Activated CD4-positive, CD25-positive, alpha-beta regulatory T cell treated with anti-CD3 and anti-CD28 coated beads, Interleukin-2, amount 50 U/mL, for 16 hours (primary cell): ENCODE data around the gene HAX1.
"Not testable (repeated sequence)": the region's sequence is repeated elsewhere in the genome, so short reads cannot be mapped to it uniquely, and the experiment has no call there.

Source experiments
- DNase-seq: peaks from one replicate; pipeline ENCODE4 v3.0.0-alpha.2; 2020; ENCODE audit warnings: low read depth, low spot score

HAX1 gene

DNA sequence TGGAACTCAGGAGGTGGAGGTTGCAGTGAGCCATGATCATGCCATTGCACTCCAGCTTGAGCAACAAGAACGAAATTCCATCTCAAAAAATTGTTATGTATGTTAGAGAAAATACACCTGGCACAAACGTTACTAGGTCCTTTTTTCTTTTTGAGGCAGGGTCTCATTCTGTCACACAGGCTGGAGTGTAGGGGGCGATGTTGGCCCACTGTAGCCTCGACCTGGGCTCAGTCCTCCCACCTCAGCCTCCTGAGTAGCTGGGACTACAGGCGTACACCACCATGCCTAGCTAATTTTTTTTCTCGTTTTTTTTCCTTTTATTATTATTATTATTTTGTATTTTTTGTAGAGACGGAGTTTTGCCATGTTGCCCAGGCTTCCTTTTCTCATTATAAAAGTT, 4.4 kb downstream of the HAX1 start:
- no peak for DNase-seq

GRCh38 chr1:154287591-154287990, 15.2 kb downstream of the HAX1 start:
- DNase-seq, result not testable (repeated sequence)

GRCh38 chr1:154288661-154289060, 16.2 kb downstream of the HAX1 start:
- no peak for DNase-seq

DNA sequence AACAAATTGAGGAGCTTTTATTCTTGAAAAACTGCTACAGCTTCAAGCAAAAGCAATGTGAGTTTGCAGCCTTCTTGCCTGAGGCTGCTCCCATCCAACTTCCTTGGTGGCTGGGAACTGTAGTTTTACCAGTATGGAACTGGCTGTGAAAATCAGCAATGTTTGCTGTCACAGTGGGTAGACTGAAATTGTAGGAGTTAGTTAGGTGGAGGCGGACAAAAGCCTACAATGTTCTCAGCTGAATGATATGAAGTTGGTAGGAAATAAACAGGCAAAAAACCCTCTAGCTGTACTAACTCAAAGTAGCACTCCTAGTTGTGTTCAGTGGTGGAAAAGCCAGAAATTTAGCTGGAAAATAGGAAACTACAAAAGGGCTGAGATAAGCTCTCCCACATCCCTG, 18.5 kb downstream of the HAX1 start:
- DNase-seq, result no peak

- DNase-seq, result no peak
These were observed 23.2 kb downstream of the HAX1 start for GRCh38 chr1:154295408-154296235.

- DNase-seq, result no peak
These were observed 29.2 kb downstream of the HAX1 start for GRCh38 chr1:154301582-154301981.

- no peak for DNase-seq
These were observed 32.4 kb downstream of the HAX1 start for GRCh38 chr1:154304664-154305337.

- DNase-seq, result no peak
These were observed 33.7 kb downstream of the HAX1 start for GRCh38 chr1:154306151-154306550.

- DNase-seq, result not testable (repeated sequence)
These were observed 35.3 kb downstream of the HAX1 start for GRCh38 chr1:154307670-154308270.

DNA sequence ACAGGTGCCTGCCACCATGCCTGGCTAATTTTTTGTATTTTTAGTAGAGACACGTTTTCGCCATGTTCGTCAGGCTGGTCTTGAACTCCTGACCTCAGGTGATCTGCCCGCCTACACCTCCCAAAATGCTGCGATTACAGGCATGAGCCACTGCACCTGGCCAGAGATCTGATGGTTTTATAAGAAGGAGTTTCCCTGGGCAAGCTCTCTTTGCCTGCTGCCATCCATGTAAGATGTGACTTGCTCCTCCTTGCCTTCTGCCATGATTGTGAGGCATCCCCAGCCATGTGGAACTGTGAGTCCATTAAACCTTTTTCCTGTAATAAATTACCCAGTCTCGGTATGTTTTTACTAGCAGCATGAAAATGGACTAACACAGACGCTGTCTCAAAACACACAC, 36.7 kb downstream of the HAX1 start:
- DNase-seq, result not testable (repeated sequence)

- DNase-seq, result not testable (repeated sequence)
These were observed 40.0 kb downstream of the HAX1 start for GRCh38 chr1:154312229-154313065.

- DNase-seq, result no peak
These were observed 40.6 kb downstream of the HAX1 start for GRCh38 chr1:154313066-154313356.

GRCh38 chr1:154314226-154314625, 41.8 kb downstream of the HAX1 start:
- not testable (repeated sequence) for DNase-seq

- DNase-seq, result no peak
These were observed 44.3 kb downstream of the HAX1 start for GRCh38 chr1:154316704-154317103.

DNA sequence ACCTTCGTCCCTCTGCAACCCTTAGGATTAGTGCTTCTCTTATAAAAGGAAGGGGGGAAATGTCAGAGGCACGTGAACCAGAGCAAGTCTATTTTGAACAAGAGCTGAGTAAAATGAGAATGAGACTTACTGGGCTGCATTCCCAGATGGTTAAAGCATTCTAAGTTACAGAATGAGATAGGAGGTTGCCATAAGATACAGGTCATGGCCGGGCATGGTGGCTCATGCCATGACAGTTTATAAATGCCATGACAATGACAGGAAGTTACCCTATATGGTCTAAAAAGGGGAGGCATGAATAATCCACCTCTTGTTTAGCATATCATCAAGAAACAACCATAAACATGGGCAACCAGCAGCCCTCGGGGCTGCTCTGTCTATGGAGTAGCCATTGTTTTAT, 46.0 kb downstream of the HAX1 start:
- DNase-seq, result no peak

- DNase-seq, result no peak
These were observed 48.6 kb downstream of the HAX1 start, which contains the start of gene AQP10 for GRCh38 chr1:154320882-154321608. AQP10 (plus strand) TSS chr1:154321093; CDS start chr1:154321156, 63 bp downstream.

DNA sequence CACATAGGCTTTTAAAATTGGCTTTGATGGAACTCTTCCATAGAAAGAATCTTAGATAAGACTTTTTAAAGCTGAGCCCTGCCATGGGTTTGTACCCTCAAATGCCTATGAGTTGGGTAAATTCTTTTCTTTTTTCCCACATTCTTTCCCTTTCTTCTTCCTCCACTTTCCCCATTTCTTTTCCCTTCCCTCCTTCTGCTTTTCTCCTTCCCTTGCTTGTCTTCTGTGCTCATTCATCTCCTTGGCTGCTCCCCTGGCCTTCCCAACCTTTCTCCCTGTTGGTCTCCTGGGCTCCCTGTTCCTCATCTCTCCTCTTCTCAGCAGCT, 49.1 kb downstream of the HAX1 start:
- DNase-seq, result not testable (repeated sequence)

- DNase-seq, result no peak
These were observed 51.1 kb downstream of the HAX1 start for GRCh38 chr1:154323493-154323892.

DNA sequence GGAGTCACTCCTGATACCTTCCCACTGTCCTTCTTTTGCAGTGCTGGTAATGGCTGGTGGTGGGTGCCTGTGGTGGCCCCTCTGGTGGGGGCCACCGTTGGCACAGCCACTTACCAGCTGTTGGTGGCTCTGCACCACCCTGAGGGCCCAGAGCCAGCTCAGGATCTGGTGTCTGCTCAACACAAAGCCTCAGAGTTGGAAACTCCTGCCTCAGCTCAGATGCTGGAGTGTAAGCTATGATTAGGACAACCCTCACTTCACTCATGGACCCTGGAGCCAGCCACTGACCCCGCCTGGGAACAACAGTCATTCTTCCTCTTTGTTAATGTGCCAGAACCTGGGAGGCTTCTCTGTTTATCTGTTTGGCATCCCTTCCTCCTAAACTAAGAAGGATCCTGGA, 51.8 kb downstream of the HAX1 start:
- DNase-seq, result no peak

- DNase-seq, result peak; percentile 68
These were observed 52.5 kb downstream of the HAX1 start, which contains the start of gene ATP8B2 for GRCh38 chr1:154324669-154325582. ATP8B2 (plus strand) TSS chr1:154325525; CDS start chr1:154328142, 2,617 bp downstream.
